ENCODE data around the gene IGSF8.

DNA sequence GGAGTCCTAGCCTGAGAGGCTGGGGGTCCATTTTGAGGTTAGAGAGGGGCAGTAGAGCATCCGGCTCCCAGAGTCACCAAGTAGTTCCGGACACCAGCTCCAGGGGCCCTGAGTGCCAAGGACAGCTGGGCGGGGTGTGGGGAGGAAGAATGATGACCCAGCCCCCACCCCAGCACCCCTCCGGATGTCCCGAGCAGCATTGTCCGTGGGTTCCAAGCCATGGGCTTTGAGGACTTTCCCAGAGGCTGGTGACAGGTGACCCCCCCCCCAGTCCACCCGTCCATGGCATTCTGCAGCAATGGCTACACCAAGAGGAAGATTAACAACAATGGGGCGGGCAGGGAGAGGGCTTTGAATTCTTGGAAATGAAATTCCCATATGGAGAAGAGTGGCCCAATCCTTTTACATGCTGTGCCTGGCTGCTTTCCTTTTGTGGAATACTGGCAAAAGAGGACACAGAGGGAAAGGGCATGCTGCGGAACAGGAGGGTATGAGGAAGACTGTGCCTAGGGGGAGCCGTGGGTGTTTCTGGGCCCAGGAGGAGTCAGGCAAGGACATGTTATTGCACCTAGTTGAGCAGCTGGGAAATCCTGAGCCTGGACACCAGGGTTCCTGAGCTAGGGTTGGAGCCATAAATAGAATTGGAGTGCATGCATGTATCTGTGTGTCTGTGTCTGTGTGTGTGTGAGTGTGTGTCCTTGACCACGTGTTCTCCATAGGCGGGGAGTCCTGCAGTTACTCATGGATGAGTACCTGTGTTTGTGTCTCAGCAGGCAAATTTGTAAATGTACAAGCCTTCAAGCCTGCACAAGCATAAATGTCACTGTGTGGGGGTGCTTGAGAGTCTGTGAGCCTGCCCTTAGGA is 18.1 kb upstream of the IGSF8 start:
- TF ChIP-seq CTCF (IDR thresholded peaks at IDR 0.05; ENCODE audit: insufficient read depth, low read depth, low read length) (no peak), EZH2 (IDR thresholded peaks at IDR 0.05; ENCODE audit: insufficient read depth, low read length) (no peak)
